DND-41 (cell line): ENCODE results near the gene NPC1.

ENCODE experiments used
- ATAC-seq: fragments of 200-7000 bp; cut with Tn5 transposase; 3 replicates; pipeline ENCODE4 v1.9.1; 2021; ENCODE audit warnings: low read depth; ENCODE audit not compliant: insufficient read depth
- DNase-seq: peaks from one replicate; pipeline ENCODE4 v3.0.0-alpha.2; 2020
- H2AFZ ChIP-seq: 2 replicates; pipeline ENCODE4 v1.6.0; 2012; ENCODE audit warnings: low read depth, low read length
- H3K27ac ChIP-seq: 2 replicates; pipeline ENCODE4 v1.5.1; 2012; ENCODE audit warnings: low read length, inconsistent platforms
- H3K27me3 ChIP-seq: fragments of 200-600 bp; sonication (generic); 2 replicates; pipeline ENCODE4 v1.6.0; 2012; ENCODE audit warnings: low read length, mild to moderate bottlenecking, inconsistent platforms; ENCODE audit not compliant: insufficient read depth, poor library complexity
- H3K36me3 ChIP-seq: 2 replicates; pipeline ENCODE4 v1.5.1; 2012; ENCODE audit warnings: low read length, inconsistent platforms; ENCODE audit not compliant: insufficient read depth
- H3K4me1 ChIP-seq: 2 replicates; pipeline ENCODE4 v1.5.1; 2012; ENCODE audit warnings: mild to moderate bottlenecking, low read length; ENCODE audit not compliant: insufficient read depth
- H3K4me2 ChIP-seq: 2 replicates; pipeline ENCODE4 v1.6.0; 2012; ENCODE audit warnings: mild to moderate bottlenecking, moderate library complexity, low read length, inconsistent platforms; ENCODE audit not compliant: insufficient read depth
- H3K4me3 ChIP-seq, 2 experiments: fragments of 200-600 bp in 1 of 2; shearing (Covaris generic) in 1 of 2; 2 replicates each; pipeline ENCODE4 v1.5.1; 2012 to 2016; ENCODE audit warnings: inconsistent platforms in 2 of 2, low read length in 2 of 2, mild to moderate bottlenecking in 2 of 2, low read depth in 1 of 2, moderate library complexity in 1 of 2
- H3K79me2 ChIP-seq: 2 replicates; pipeline ENCODE4 v1.6.0; 2012; ENCODE audit warnings: low read length, inconsistent platforms; ENCODE audit not compliant: insufficient read depth
- H3K9ac ChIP-seq: 2 replicates; pipeline ENCODE4 v1.6.0; 2012; ENCODE audit warnings: low read depth, mild to moderate bottlenecking, inconsistent platforms, low read length, moderate library complexity
- H3K9me3 ChIP-seq: 2 replicates; pipeline ENCODE4 v1.5.1; 2012; ENCODE audit warnings: low read length, moderate library complexity, mild to moderate bottlenecking, inconsistent platforms; ENCODE audit not compliant: insufficient read depth, severe bottlenecking
- H4K20me1 ChIP-seq: 2 replicates; pipeline ENCODE4 v1.6.0; 2012; ENCODE audit warnings: low read length; ENCODE audit not compliant: insufficient read depth
- CTCF ChIP-seq: IDR thresholded peaks from 2 replicates; pipeline ENCODE4 v1.5.1; 2012; ENCODE audit warnings: borderline replicate concordance, low read length, moderate library complexity, mild to moderate bottlenecking; ENCODE audit not compliant: poor library complexity, severe bottlenecking; ENCODE audit errors: extremely low read depth
- EZH2 ChIP-seq: IDR thresholded peaks from 3 replicates; pipeline ENCODE4 v1.6.1; 2012; ENCODE audit warnings: borderline replicate concordance, low read depth, mild to moderate bottlenecking, moderate library complexity, low read length, inconsistent platforms; ENCODE audit not compliant: severe bottlenecking

The NPC1 gene

DNA sequence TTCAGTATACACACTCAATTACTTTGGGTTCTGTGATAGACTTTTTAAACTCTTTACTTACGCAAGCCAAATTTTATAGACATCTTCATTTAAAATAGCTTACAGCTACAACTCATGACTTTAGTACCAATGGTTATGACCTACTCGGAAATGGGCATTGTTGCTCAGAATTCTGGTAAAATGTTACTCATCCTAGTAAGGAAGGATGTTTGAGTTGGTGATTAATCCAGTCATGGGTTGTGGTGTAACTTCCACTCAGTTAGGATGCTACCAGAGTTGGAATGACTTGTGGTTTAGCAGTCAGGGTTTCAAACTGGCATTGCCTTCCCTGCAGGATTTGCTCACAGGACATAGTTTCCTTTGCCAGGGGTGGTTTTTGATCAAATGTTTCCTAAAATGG is 7.4 kb upstream of the NPC1 start:
- H3K4me2 ChIP-seq: no peak overlapping the region
- H3K36me3 ChIP-seq: no peaks in the 10 kb centered on the region
- ATAC-seq (no peak), DNase-seq (no peak)
- no peaks in the 10 kb centered on the region for H3K79me2 ChIP-seq
- no peak overlapping the region for H2AFZ ChIP-seq
- no peak overlapping the region for H3K27ac ChIP-seq
- no peaks in the 10 kb centered on the region for H3K4me1 ChIP-seq
- no peak overlapping the region for H3K4me3 ChIP-seq
- TF ChIP-seq CTCF (no peak), EZH2 (no peak)
- H4K20me1 ChIP-seq: no peaks in the 10 kb centered on the region
- H3K27me3 ChIP-seq: peaks cover 2% of the 10 kb centered on the region
- H3K9ac ChIP-seq: no peak overlapping the region
- H3K9me3 ChIP-seq: no peaks in the 10 kb centered on the region

DNA sequence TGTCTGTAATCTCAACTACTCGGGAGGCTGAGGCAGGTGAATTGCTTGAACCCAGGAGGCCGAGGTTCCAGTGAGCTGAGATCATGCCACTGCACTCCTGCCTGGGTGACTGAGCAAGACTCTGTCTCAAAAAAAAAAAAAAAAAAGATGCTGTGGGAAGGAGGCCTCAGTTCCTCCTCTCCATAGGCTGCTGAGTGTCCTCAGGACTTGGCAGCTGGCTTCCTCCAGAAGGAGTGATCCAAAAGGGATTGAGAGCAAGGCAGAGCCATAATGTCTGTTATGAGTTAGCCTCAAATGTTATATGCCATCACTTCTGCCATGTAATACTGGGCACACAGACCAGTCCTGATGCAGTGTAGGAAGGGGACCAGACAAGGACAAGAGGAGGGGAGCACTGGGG is 6.6 kb upstream of the NPC1 start:
- ATAC-seq: no peak
- no peak overlapping the region for H3K4me3 ChIP-seq
- no peak overlapping the region for H3K4me2 ChIP-seq
- no peaks in the 10 kb centered on the region for H3K9me3 ChIP-seq
- no peaks in the 10 kb centered on the region for H4K20me1 ChIP-seq
- TF ChIP-seq CTCF (no peak), EZH2 (no peak)
- no peaks in the 10 kb centered on the region for H3K79me2 ChIP-seq
- H3K36me3 ChIP-seq: no peaks in the 10 kb centered on the region
- H3K27me3 ChIP-seq: peaks cover 2% of the 10 kb centered on the region
- no peaks in the 10 kb centered on the region for H3K4me1 ChIP-seq
- no peak overlapping the region for H3K27ac ChIP-seq
- no peak overlapping the region for H2AFZ ChIP-seq
- DNase-seq: no peak
- no peak overlapping the region for H3K9ac ChIP-seq

DNA sequence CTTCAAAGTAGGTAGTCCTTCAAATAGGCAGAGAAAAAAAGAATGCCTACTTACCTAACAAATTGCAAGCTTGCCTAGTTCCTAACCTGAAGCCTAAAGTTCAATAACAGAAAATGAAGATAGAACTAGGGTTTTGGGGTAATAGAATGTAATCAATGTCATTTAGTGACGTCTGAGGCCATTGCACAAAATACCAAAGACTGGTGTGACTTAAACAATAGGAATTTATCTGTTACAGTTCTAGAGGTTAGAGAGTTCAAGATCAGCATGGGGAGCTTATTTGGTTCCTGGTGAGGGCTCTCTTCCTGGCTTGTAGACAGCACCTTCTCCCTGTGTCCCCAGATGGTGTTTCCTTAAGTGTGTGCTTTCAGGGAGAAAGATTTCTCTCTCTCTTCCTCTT is 4.7 kb upstream of the NPC1 start:
- Histone ChIP-seq H3K9ac (no peak overlapping the region), H3K4me3 (no peak overlapping the region), H2AFZ (no peak overlapping the region), H3K36me3 (no peaks in the 10 kb centered on the region; the same call in 1 of the 2 replicates), H3K79me2 (peaks cover 2% of the 10 kb centered on the region), H3K4me2 (no peak overlapping the region), H3K4me1 (peaks cover 8% of the 10 kb centered on the region), H4K20me1 (0 out of 2 replicates have a peak, but pooled peaks cover under 1% of the 10 kb centered on the region), H3K27me3 (peaks cover 2% of the 10 kb centered on the region), H3K9me3 (no peaks in the 10 kb centered on the region), H3K27ac (no peak overlapping the region)
- ATAC-seq: no peak
- DNase-seq: no peak
- TF ChIP-seq CTCF (no peak), EZH2 (no peak)
